HEK293 (cell line): ENCODE data around the gene KAT5.
"Not testable (repeated sequence)": the region's sequence is repeated elsewhere in the genome, so short reads cannot be mapped to it uniquely, and the experiment has no call there.

Experiments
- KLF16 ChIP-seq: fragments of 450-650 bp; formaldehyde crosslinking; IDR thresholded peaks from 2 replicates; pipeline ENCODE4 v1.5.1; 2017; ENCODE audit warnings: missing biosample characterization, missing genetic modification characterization
- ZBTB1 ChIP-seq: fragments of 450-650 bp; formaldehyde crosslinking; IDR thresholded peaks from 2 replicates; pipeline ENCODE4 v1.5.1; 2016; ENCODE audit warnings: missing biosample characterization, missing genetic modification characterization
- ZBTB20 ChIP-seq: fragments of 450-650 bp; formaldehyde crosslinking; IDR thresholded peaks from 2 replicates; pipeline ENCODE4 v1.5.1; 2016; ENCODE audit warnings: missing biosample characterization, missing genetic modification characterization
- ZNF169 ChIP-seq: fragments of 450-650 bp; formaldehyde crosslinking; IDR thresholded peaks from 2 replicates; pipeline ENCODE4 v1.5.1; 2016; ENCODE audit warnings: missing biosample characterization, missing genetic modification characterization
- ZNF423 ChIP-seq: fragments of 450-650 bp; formaldehyde crosslinking; IDR thresholded peaks from 2 replicates; pipeline ENCODE4 v1.5.1; 2016; ENCODE audit warnings: missing biosample characterization, missing genetic modification characterization
- TF ChIP-seq, protein P1 (sequence below): fragments of 450-650 bp; IDR thresholded peaks from 2 replicates; pipeline ENCODE4 v1.5.1; 2018; ENCODE audit warnings: missing biosample characterization, missing genetic modification characterization
- TF ChIP-seq, protein P2 (sequence below): fragments of 450-650 bp; formaldehyde crosslinking; IDR thresholded peaks from 2 replicates; pipeline ENCODE4 v1.5.1; 2016; ENCODE audit warnings: missing biosample characterization, missing genetic modification characterization

GRCh38 chr11:65707002-65707401 is 5.0 kb upstream of the KAT5 start:
- TF ChIP-seq ZBTB20 (tag by site-specific recombination); KLF16; ZNF169 (tag by site-specific recombination); ZNF423 (tag by site-specific recombination); ZBTB1 (tag by site-specific recombination): not testable (repeated sequence)
- TF ChIP-seq, protein P1, sequence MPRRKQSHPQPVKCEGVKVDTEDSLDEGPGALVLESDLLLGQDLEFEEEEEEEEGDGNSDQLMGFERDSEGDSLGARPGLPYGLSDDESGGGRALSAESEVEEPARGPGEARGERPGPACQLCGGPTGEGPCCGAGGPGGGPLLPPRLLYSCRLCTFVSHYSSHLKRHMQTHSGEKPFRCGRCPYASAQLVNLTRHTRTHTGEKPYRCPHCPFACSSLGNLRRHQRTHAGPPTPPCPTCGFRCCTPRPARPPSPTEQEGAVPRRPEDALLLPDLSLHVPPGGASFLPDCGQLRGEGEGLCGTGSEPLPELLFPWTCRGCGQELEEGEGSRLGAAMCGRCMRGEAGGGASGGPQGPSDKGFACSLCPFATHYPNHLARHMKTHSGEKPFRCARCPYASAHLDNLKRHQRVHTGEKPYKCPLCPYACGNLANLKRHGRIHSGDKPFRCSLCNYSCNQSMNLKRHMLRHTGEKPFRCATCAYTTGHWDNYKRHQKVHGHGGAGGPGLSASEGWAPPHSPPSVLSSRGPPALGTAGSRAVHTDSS (tag by site-specific recombination): not testable (repeated sequence)
- TF ChIP-seq, protein P2, sequence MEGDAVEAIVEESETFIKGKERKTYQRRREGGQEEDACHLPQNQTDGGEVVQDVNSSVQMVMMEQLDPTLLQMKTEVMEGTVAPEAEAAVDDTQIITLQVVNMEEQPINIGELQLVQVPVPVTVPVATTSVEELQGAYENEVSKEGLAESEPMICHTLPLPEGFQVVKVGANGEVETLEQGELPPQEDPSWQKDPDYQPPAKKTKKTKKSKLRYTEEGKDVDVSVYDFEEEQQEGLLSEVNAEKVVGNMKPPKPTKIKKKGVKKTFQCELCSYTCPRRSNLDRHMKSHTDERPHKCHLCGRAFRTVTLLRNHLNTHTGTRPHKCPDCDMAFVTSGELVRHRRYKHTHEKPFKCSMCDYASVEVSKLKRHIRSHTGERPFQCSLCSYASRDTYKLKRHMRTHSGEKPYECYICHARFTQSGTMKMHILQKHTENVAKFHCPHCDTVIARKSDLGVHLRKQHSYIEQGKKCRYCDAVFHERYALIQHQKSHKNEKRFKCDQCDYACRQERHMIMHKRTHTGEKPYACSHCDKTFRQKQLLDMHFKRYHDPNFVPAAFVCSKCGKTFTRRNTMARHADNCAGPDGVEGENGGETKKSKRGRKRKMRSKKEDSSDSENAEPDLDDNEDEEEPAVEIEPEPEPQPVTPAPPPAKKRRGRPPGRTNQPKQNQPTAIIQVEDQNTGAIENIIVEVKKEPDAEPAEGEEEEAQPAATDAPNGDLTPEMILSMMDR (tag by site-specific recombination): not testable (repeated sequence)
